Body of pancreas (tissue), 4 donors: ENCODE data around the gene LMOD2.

Experiments used
- POLR2A ChIP-seq, 3 donors: fragments of 450-650 bp; IDR thresholded peaks; one replicate each; pipeline ENCODE4 v1.6.1; 2016; ENCODE audit warnings: antibody characterized with exemption in 3 of 3, mild to moderate bottlenecking in 2 of 3
- TF ChIP-seq, protein P1 (sequence below), 7 experiments: fragments of 450-650 bp in 4 of 7; fragments of 200-600 bp in 3 of 7; sonication (generic) in 3 of 7; IDR thresholded peaks; one replicate each; pipeline ENCODE4 v1.5.1; 2016 to 2019; ENCODE audit warnings: antibody characterized with exemption in 7 of 7

DNA sequence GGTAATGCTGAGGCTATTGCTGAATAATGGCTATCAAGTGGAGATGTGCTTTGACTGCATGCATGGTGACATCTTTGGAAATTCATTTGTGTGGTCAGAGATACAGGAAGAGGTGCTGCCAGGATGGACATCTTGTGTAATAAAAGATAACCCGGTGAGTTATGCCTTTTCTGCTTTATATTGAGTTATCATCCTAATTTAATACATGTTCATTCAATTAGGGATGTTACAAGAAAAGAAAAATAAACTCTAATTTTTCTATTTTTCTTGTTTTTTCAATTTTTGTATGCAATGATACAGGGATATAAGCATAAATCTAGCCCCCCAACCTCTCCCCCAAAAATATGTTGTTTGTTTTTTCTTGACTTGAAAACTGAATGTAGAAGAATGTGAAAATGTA, 26.4 kb upstream of the LMOD2 start:
- TF ChIP-seq, protein P1, sequence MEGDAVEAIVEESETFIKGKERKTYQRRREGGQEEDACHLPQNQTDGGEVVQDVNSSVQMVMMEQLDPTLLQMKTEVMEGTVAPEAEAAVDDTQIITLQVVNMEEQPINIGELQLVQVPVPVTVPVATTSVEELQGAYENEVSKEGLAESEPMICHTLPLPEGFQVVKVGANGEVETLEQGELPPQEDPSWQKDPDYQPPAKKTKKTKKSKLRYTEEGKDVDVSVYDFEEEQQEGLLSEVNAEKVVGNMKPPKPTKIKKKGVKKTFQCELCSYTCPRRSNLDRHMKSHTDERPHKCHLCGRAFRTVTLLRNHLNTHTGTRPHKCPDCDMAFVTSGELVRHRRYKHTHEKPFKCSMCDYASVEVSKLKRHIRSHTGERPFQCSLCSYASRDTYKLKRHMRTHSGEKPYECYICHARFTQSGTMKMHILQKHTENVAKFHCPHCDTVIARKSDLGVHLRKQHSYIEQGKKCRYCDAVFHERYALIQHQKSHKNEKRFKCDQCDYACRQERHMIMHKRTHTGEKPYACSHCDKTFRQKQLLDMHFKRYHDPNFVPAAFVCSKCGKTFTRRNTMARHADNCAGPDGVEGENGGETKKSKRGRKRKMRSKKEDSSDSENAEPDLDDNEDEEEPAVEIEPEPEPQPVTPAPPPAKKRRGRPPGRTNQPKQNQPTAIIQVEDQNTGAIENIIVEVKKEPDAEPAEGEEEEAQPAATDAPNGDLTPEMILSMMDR (IDR thresholded peaks at IDR 0.05) = no peak
- TF ChIP-seq POLR2A (IDR thresholded peaks at IDR 0.05) = no peak
